T1000 (cell line): ENCODE measurements around the gene WASF1.
"Not testable (repeated sequence)": the region's sequence is repeated elsewhere in the genome, so short reads cannot be mapped to it uniquely, and the experiment has no call there.

Experiments
- DNase-seq: peaks from one replicate; lab custom pipeline; 2025; ENCODE audit warnings: mixed read lengths; lab: John Stamatoyannopoulos, UW

WASF1 gene

DNA sequence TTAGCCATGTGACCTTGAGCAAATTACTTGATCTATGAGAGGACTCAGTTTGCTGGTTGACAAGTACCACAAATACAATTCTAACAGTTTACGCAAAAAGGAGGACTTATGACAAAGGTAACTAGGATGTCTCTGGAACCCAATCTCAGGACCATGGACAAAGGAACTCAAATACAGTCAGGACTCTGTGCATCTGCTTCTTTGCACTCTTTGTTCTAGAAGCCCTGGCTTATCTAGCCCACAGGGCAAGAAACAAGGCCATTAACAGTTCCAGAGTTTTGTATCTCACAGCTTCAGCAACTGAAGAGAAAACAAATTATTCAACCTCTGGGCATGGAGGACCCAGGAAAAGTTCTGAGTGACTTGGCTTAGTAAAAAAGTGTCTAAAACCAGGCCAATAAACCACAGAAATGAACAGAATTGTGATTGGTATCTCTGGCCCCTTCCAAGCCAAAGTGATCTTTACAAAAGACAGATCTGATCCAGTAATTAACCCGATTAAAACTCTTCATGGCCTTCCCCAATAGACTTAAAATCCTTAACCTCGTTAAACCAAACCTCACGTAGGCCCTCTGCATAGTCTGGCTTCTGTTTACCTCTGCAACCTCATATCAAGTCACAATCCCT lies 5.9 kb downstream of the WASF1 start:
- no peak for DNase-seq

DNA sequence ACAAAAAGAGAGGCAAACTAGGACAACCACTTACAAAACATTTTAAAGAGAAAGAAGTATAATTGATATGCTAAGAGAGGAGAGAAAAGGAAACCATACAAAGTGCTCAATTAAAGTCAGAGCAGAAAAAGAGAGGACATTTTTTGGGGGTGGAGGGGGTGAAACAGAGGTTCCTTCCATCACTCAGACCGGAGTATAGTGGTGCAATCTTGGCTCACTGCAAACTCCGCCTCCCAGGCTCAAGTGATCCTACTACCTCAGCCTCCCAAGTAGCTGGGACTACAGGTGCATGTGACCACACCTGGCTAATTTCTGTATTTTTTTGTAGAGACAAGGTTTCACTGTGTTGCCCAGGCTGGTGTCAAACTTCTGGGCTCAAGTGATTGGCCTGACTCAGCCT lies 9.4 kb downstream of the WASF1 start:
- DNase-seq, result no peak

DNA sequence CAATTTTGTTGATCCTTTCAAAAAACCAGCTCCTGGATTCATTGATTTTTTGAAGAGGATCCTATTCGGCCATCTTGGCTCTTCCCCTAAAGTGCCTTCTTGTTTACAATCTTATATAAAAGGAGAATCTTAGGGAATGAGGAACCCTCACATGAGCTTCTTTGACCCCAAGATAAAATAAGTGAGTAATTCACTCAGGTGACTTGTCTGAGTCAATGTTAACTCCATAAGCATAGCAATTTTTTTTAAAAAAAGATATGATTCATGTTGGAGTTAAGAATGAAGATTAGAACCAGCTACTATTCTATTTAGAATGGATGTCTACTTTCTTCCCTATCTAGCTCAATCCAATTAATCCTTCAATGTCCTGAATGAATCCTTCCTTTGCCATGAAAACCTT lies 21.0 kb downstream of the WASF1 start:
- DNase-seq, result no peak

DNA sequence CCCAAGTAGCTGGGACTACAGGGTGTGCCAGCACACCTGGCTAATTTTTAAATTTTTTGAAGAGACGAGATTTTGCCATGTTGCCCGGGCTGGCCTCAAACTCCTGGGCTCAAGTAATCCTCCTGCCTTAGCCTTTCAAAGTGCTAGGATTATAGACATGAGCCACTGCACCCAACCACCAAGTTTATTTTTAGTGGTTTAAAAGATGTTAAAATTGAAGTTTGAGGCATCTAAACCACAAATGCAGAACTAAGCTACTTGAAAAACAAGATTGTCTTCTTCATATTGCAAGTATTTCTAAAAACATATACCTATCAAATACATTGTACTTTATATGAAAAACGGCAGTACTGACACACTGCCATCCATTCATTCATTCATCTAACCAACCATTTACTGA lies 31.6 kb downstream of the WASF1 start:
- DNase-seq, result no peak

DNA sequence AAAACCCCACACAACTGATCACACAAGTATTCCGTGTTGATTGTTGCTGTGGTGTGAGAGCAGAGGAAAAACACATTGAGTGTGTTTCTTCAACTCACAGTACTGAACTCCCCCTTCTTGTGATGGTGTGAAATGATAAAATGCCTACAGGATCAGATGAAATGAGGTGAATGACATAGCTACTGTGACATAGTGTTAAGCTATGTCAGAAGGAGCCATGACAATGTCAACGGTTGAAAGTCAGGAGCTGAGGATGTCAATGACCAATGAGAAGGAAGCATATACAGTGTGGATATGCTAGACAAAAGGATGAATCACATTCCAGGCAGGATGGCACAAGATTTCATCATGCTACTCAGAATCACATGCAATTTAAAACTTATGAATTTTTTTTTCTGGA lies 38.8 kb downstream of the WASF1 start:
- DNase-seq, result no peak

DNA sequence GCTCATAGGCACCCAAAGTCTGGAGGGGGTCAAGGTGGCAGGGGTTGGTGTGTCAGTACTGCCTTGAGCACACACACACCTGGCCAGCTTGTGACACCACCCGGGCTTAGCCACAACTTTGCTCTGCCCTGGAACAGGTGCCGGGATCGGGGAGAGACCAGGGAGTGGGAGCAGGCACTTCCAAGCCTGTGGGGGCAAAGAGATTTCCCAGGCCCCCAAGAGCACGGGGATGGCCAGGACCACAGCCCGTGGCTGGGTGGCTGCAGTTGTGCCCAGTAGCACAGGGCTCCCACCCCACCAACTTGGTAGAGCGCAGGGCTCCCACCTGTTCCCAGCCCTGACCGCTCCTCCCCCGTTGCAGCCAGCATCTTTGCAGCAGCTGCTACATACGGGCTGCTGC lies 40.4 kb downstream of the WASF1 start:
- no peak for DNase-seq

DNA sequence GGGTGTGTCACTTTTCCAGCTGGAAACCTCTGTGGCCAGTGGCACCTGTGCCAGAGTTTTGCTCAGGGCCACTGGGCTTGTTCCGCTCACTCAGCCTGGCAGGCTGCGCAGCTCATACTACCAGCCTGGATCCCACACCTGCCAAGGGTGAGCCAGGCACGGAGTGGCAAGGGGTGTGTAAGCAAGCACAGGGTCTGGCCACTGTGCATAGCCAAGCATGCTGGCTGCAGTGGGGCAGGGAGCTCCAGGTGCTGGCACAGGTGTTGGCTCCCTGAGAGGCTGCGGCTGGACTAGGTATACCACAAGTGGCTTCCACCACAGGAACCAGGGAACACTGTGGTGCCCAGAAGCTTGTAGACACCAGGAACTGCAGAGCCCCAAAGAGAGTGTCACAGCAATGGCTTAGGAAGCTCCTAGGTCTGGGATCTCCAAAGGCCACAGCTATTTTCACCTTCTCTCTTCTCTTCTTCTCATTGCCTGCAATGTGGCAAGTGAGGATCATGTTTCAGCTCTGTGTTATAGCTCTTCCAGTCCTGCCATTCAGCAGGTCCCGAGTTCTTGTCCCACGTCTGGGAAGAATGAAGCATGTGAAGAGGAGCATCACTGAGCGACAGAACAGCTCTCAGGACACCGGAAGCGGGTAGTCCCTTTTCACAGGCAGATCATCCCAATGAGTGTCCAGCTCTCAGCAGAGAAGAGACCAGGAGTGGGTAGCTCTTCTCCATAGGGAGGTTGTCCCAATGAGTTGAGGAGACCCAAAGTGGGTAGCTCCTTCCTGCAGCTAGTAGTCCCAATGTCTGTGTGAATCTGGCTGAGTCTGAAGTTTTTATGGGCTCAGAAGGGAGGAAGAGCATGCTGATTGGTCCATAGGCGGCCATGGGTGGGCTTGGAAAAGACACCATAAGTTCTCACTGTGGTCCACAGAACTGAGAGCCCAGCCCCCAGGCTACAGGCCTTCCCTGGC lies 41.3 kb downstream of the WASF1 start:
- no peak for DNase-seq

DNA sequence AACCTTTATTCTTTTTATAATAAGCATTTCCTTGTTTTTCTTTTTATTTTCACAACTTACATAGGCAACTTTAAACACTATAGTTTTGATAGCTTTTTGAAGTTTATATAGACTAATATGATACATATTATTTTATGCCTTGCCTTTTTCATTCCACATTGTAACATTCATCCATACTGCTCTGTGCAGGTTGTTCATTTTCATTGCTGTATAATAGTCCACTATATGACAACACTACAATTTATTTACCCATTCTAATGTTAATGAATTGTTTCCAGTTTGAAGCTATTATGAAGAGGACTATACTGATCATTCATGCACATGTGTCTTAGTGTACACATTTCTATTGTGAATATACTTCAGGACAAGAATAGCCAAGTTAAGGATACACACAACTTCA lies 49.1 kb downstream of the WASF1 start:
- DNase-seq, result no peak

DNA sequence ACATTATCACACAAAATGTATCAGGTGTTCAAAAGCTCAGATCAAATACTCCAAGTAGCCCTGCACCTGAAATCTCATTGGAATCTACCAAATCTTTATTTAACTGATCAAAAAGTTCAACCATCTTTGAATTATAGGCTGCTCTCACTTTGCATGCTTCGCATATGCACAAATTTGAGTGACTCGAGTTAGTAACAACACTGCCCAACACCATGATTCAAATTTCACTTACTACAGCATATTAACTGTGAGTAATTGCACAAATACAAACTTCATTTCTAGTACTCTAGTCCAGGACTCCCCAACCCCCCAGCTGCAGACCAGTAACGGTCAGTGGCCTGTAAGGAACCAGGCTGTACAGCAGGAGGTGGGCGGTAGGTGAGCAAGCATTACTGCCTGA lies 51.1 kb downstream of the WASF1 start:
- DNase-seq, result no peak

DNA sequence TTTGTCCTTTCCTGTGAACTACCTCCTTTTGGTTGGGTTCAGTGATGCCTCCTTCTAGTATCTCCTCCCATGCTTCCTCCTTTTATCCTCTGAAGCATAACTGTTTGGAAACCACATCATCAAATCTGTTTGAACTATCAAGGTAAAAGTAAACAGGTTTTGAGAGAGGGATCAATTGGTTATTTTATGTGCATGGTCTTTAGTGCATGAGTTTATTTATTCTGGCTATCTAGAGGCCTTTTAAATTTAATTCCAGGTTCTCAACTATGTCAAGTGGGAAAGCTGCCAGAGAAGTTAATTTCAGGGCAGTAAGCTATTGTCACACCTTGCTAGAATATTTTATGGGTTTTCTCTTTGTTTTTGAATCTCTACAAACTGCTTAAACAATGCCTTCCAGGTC lies 54.1 kb downstream of the WASF1 start:
- DNase-seq, result no peak

DNA sequence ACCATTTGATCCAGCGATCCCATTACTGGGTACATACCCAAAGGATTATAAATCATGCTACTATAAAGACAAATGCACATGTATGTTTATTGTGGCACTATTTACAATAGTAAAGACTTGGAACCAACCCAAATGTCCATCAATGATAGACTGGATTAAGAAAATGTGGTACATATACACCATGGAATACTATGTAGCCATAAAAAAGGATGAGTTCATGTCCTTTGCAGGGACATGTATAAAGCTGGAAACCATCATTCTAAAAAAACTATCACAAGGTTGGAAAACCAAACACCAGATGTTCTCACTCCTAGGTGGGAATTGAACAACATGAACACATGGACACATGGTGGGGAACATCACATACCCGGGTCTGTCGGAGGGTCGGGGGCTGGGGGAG lies 57.8 kb downstream of the WASF1 start:
- not testable (repeated sequence) for DNase-seq

DNA sequence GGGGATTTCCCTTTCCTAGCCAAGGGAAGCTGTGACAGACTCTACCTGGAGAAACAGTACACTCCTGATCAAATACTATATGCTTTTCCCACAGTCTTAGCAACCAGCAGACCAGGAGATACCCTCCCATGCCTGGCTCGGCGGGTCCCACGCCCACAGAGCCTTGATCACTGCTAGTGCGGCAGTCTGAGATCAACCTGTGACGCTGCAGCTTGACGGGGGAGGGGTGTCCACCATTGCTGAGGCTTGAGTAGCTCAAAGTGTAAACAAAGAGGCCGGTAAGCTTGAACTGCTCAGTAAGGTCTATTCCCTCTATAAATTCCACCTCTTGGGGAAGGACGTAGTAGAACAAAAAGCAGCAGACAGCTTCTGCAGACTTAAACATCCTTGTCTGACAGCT lies 63.2 kb downstream of the WASF1 start:
- DNase-seq, result no peak

DNA sequence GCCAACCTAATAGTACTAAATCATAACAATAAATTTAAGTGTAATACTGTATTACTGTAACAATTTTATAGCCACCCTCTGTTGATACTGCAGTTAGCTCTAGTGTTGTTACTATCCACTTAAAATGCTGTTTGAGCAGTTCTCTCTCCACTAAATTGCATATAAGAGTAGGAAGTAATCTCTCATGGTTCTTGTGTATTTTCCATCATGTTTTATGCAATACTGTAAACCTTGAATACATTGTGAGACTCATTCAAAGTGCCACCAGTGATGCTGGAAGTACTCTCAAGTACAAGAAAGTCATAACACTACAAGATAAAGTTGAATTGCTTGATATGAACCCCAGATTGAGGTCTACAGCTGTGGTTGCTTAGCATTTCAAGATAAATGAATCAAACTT lies 65.5 kb downstream of the WASF1 start:
- no peak for DNase-seq

DNA sequence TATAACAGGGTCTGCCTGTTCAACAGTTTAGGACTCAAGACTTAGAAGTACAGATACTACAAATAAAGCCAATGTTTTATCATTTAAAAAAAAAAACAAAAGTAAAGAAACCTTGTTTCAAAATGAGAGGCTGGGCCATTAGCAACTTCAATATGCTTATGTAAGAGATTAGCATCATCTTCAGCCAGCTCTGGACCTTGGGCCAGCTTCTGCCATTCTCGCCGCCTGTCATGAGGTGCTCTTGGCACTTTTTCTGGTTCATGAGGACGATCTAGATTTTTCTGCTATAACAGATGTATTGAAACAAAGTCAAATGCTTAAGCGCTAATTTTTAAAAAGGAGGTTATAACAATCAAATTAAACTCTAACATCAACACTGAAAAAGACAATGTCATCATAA lies 74.2 kb downstream of the WASF1 start:
- DNase-seq, result no peak

DNA sequence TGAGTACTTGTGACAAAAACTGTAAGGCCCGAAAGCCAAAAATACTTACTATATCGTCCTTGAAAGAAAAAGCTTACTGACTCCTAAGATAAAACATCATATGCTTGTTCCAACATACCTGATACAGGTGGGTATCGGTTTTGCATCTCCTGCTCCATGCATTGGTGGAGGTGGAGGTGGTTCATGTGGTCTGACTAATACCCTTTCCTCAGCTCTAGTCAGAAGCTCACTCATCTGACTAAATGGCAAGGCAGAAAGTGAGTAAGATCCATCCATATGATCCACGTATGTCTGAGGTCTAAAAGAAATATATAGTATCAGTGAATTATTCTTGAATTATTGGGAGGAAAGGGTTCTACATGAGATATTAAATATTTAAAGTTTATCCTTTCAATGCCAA lies 76.2 kb downstream of the WASF1 start:
- no peak for DNase-seq

DNA sequence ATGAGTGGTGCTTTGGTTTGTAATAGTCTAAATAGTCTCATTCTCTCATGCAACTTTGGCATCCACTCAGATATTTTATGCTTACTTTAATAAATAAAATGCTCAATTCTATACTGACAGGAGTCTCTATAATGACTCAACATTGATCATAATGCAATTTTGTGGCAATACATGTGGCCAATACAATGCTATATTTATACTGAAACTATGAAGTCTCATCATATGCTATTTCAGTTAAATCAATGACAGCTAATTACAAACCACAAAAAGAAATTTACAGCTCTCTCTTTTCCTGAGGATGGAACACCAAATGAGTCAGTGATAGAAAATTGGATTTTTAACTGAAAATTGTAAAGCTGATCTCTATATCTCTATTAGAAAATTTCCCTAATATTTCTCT lies 77.1 kb downstream of the WASF1 start:
- DNase-seq, result no peak

DNA sequence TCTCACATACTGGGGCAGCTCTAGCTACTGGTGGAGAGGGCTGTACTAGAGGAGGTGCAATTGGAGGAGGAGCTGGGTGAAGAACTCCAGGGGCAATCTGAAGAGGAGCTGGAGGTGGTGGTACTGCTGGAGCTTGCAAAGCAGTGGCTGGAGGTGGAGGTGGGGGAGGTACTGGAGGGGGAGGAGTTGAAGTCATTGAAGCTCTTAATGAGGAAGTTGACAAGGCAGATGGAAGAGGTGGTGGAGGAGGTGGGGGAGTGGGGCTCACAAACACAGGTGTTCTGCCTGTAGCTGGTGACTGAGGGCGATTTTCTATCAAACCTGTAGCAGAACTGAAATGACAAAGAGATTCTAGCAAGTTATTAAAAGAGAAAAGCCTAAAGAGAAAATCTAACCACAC lies 77.6 kb downstream of the WASF1 start:
- DNase-seq, result no peak

DNA sequence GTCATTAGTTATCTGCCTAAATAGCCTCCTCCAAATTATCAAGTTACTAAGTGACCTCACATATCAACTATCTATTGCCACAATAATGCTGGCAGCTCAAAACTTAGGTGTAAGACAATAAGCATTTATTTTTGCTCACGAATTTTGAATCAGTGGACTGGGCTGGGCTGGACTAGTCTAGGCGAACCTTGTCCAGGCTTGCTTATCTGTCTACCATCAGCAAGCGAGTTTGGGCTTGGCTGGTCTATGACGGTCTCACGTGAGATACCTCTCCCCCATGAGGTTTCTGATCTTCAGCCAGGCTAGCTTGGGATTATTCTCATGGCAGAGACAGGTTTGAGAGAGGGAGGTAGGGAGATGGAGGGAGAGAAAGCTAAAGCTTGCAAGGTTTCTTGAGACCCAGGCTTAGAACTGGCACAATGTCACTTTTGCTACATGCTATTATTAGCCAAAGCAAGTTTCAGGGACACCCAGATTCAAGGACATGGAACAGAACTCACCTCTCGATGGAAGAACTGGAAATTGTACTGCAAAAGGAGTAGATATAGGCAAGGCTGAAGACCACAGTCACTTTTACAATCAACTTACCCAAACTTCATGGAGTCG lies 80.9 kb downstream of the WASF1 start:
- DNase-seq, result no peak

DNA sequence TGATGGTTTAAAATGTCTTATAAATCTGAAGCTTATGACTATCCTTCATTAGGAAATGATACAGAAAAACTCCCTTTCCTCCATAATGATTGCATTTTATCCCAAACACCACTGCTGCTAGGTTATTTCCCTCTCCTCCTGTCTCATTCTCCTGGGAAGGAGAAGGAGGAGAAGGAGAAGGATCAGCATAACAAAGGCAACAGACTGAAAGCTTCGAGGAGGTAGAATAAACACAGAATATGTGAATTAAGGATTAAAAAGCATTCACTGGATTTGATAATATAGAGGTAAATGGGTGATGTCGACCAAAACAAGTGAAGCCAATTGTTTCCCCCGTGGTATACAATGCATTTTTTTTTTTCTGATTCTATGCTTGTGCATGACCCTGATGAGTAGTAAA lies 82.0 kb downstream of the WASF1 start:
- DNase-seq, result no peak

DNA sequence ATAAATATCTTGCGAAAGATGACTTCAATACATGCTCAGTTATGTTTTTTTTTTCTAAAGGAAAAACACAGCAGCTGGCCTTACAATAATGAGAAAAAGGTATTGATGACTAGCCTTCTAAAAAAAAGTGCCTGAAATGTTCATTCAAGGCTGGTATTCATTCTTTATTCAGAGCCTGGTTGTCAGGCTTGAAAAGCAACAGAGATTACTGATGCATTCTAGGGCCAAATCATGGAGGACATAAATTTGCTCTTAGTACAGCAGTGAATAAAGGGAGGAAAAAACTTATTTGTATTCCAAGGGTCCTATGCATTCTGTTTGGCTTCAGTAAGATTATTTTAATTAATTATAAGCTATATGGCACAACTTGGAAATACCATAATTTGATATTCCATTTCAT lies 83.5 kb downstream of the WASF1 start:
- no peak for DNase-seq

DNA sequence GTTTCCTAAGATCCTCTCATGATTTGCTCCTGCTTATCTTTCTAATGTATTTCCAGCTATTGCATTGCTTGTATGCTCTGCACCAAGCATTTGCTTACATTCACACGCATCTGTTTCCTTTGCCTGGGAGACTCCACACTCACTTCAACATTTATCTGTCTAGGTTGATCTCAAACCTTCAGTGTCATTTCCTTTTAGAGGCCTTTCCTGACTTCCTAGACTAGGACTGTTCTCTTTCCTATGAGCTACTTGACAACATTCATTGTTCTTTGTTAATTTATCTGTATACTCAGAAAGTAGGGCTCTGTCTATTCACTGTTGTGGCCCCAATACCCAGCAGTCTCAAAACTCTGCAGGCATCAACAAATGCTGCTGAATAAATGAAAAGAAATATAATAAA lies 84.4 kb downstream of the WASF1 start:
- no peak for DNase-seq

DNA sequence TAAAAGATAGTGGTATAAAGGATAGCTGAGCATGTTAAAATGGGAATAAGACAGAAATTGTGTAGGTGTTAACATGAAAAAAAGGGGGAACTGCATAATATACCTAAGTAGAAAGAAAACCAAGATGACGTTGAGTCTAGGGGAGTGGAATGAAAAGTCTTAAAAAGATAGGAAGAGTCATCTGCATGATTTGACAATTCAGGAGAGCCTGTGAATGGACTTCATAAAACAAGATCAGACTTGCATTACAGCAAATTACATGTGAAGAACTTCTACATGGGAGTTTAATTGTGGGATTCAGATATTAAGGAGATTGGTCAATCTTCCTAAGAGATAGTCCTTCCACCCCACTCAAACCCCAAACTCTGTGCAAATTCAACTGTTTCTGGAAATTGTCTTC lies 85.5 kb downstream of the WASF1 start:
- no peak for DNase-seq

DNA sequence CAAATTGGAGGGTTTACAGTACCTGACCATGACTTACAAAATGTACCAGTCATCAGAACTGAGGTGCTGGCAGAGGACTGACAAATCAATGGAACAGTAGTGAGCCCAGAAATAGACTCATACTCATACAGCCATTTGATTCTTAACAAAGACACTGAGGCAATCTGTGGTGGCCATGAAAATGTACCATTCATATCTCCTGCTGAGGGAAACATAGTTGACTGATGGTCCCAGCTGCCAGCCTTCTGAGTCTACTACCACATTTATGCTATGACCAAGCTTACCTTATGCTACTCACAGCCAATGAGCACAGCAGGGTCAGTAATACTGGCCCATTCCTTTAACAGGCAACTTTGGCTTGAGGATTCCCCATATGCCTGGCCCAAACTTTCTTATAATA lies 88.6 kb downstream of the WASF1 start:
- no peak for DNase-seq
